Fibroblast of villous mesenchyme (primary cell): Measurements from ENCODE around the gene GBA3. TPM values are rescaled to one million over a fixed set of nuclear protein-coding genes. Genes with fewer than 3 reads are reported as not detected.

Experiments
- DNase-seq: peaks from one replicate; pipeline ENCODE4 v3.0.0-alpha.2; 2010; ENCODE audit warnings: low read depth
- H3K4me3 ChIP-seq: 2 replicates; pipeline ENCODE4 v1.5.1; 2011; ENCODE audit warnings: low read depth, mild to moderate bottlenecking, low read length
- total RNA-seq: library from RNA; depleted of rRNA; stranded (reverse); fragments of >200 nt; gene quantifications from 2 replicates; pipeline ENCODE4 v1.2.3, GENCODE V29; 2012
- TF ChIP-seq, protein P1 (sequence below): IDR thresholded peaks from 2 replicates; pipeline ENCODE4 v1.5.1; 2012; ENCODE audit warnings: low read depth, mild to moderate bottlenecking, low read length; ENCODE audit not compliant: insufficient read depth

The GBA3 gene
- total RNA-seq, 1 donor, result not detected

DNA sequence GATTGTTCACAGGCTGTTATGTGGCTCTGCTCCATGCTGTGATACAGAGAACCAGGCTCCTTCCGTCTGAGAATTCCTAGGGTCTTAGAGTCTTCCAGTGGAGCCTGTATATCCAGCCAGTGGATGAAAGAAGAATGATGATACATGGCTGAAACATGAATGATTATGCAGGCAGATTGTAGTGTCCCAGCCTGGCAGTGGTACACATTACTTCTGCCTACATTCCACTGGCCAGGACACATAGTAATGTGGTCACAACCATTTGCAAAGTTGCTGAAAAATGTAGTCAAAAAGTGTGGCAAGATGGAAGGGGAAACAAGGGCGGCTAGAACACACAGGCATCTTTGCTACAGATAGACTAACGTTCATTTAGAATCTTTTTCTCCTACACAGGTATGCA, 4.5 kb upstream of the GBA3 start:
- no peak overlapping the region for H3K4me3 ChIP-seq
- no peak for DNase-seq

DNA sequence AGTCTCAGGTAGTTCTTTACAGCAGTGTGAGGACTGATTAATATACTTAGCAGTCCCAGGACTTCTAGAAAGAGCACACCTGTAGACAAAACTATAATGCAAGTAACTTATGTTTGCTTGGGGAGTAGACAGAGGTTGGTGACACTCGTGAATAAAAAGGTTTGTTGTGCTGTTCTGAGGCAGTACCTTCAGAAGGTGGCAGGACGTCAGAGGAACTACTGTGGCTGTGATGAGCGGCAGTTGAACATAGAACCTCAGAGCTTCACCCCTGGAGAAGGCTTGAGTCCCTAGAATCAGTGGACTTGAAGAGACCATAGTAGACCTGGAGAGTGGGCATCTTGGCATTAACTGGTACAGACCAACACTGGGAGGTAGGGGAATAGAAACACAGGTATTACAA, 3.3 kb upstream of the GBA3 start:
- TF ChIP-seq, protein P1, sequence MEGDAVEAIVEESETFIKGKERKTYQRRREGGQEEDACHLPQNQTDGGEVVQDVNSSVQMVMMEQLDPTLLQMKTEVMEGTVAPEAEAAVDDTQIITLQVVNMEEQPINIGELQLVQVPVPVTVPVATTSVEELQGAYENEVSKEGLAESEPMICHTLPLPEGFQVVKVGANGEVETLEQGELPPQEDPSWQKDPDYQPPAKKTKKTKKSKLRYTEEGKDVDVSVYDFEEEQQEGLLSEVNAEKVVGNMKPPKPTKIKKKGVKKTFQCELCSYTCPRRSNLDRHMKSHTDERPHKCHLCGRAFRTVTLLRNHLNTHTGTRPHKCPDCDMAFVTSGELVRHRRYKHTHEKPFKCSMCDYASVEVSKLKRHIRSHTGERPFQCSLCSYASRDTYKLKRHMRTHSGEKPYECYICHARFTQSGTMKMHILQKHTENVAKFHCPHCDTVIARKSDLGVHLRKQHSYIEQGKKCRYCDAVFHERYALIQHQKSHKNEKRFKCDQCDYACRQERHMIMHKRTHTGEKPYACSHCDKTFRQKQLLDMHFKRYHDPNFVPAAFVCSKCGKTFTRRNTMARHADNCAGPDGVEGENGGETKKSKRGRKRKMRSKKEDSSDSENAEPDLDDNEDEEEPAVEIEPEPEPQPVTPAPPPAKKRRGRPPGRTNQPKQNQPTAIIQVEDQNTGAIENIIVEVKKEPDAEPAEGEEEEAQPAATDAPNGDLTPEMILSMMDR, result no peak
- no peak overlapping the region for H3K4me3 ChIP-seq
- DNase-seq, result no peak

More for the DNA sequence above, 4.5 kb upstream of the GBA3 start:
- TF ChIP-seq, protein P1, result no peak

DNA sequence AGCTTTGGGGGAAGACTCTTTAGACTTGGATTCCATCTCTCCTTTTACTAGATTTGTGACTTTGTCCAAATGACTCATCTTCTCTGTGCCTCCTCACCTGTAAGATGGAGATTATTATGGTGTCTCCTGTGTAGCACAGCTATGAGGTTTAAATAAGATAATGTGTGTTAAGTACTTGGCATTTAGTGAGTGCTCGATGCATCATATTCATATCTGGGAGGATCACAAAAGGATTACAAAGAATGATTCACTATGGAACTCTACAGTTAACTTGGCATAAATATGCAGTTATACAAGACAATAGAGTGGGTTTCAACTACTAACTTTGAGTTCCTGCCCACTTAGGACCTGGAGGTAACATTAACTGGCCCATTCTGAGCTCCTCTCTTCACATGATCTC, 2.3 kb downstream of the GBA3 start:
- DNase-seq, result no peak
- no peak overlapping the region for H3K4me3 ChIP-seq

DNA sequence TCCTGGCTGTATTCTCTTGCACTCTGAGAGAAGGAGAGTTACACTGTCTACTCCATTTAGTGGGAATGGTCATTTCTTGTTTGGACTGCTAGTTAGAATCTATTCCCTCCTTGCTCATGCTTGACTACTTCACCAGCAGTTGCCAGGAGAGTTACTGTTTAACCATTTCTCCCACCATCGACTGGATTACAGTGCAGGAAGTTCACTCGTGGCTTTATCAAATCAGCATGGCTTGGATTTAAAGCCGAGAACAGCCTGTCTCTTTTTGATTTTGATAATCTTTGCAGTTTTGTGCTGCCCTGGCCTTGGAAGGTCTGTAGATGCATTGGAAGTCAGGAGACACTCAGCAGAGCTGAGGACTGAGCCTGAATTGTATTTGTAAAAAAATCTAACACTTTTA, 3.2 kb downstream of the GBA3 start:
- no peak overlapping the region for H3K4me3 ChIP-seq
- TF ChIP-seq, protein P1, result no peak
- no peak for DNase-seq

More for the DNA sequence above, 2.3 kb downstream of the GBA3 start:
- TF ChIP-seq, protein P1, result no peak

DNA sequence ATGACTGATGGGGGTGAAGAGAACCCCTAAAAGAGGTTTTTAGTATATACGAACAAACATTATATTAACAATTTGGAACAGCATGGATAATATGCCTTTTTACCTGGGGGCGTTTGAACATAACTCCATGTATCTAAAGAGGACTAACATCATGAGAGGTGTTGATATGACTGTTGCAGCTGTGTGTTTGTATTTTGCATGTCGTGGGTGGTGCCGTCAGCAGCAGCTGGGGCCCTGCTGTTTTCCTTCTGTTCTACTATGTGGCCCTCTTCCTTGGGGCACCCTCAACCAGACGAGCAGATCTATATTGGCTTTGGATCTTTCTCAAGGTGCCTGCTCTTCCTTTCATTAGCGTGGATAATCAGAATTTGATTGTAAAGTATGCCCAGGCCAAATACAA, 11.2 kb downstream of the GBA3 start:
- H3K4me3 ChIP-seq, result no peak overlapping the region
- no peak for DNase-seq
- TF ChIP-seq, protein P1, result no peak

DNA sequence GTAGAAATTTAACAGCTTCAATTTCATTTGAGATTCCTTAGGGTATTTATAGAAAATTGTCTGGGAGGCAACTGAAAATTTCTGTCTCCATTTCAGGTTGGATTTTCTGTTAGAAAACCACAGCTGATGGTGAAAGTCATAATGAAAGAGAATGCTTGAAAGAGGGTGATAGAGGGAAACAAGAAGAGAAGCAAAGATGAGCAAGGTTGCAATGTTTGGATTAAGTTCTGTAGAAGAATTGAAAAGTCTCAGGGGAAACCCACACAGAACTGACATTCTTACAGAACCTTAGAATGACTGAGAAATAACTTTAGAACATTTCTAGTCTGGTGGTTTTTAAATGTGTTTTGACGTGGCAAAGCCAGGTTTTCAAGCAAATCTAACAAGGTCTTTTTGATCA, 14.7 kb downstream of the GBA3 start:
- no peak overlapping the region for H3K4me3 ChIP-seq
- TF ChIP-seq, protein P1, result no peak
- no peak for DNase-seq

DNA sequence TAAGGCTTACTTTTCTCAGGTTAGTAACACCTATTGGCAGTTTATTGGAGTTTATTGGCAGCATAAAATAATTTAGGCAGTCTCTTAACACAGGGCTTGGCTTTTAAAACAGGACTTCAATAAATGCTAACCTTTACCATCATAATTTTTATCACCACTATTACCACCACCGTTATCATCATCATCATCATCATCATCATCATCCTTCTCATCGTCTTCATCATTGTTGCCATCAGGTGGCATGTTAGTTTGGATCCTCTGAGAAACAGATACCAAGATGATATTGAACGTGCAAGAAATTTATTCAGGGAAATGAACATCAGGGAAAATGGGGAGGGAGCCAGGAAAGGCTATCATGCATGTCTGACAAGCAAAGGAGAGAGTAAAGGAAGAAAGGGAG, 16.2 kb downstream of the GBA3 start:
- no peak for DNase-seq
- TF ChIP-seq, protein P1, result no peak
- no peak overlapping the region for H3K4me3 ChIP-seq
